Neuronal stem cell (in vitro differentiated cells): ENCODE data around the gene DHRS1.

ENCODE experiments used
- DNase-seq: peaks from one replicate; pipeline ENCODE4 v3.0.0-alpha.2; 2013; ENCODE audit warnings: low spot score
- H2AFZ ChIP-seq: one replicate; pipeline ENCODE4 v1.6.1; 2013; ENCODE audit warnings: mild to moderate bottlenecking, low read length, inconsistent platforms
- H2AK5ac ChIP-seq: 2 replicates; pipeline ENCODE4 v1.6.1; 2013; ENCODE audit warnings: low read depth, mild to moderate bottlenecking, inconsistent platforms, low read length, moderate library complexity, mixed read lengths
- H2BK120ac ChIP-seq: 2 replicates; pipeline ENCODE4 v1.6.1; 2013; ENCODE audit warnings: low read depth, mild to moderate bottlenecking, inconsistent platforms, low read length, moderate library complexity, mixed read lengths
- H2BK12ac ChIP-seq: one replicate; pipeline ENCODE4 v1.6.1; 2013; ENCODE audit warnings: low read length, inconsistent platforms
- H2BK15ac ChIP-seq: 2 replicates; pipeline ENCODE4 v1.6.1; 2013; ENCODE audit warnings: mild to moderate bottlenecking, low read length, inconsistent platforms, mixed read lengths
- H2BK5ac ChIP-seq: one replicate; pipeline ENCODE4 v1.6.1; 2013; ENCODE audit warnings: inconsistent platforms, mild to moderate bottlenecking, low read length, moderate library complexity
- H3K14ac ChIP-seq: one replicate; pipeline ENCODE4 v1.6.1; 2013; ENCODE audit warnings: low read length, inconsistent platforms
- H3K18ac ChIP-seq: 2 replicates; pipeline ENCODE4 v1.6.1; 2013; ENCODE audit warnings: low read length, inconsistent platforms
- H3K23ac ChIP-seq: 2 replicates; pipeline ENCODE4 v1.6.1; 2013; ENCODE audit warnings: low read depth, mild to moderate bottlenecking, mixed read lengths, low read length, inconsistent platforms; ENCODE audit not compliant: poor library complexity
- H3K27ac ChIP-seq: replicated peaks from 3 replicates; pipeline ENCODE4 v1.5.1; 2013; ENCODE audit warnings: low read length, inconsistent platforms
- H3K27me3 ChIP-seq, 3 experiments: 2 replicates each; pipeline ENCODE4 v1.6.1; 2013; ENCODE audit warnings: low read length in 3 of 3, mild to moderate bottlenecking in 2 of 3, inconsistent platforms in 1 of 3, low read depth in 1 of 3, mixed read lengths in 1 of 3, moderate library complexity in 1 of 3; ENCODE audit not compliant: control insufficient read depth in 3 of 3, insufficient read depth in 3 of 3
- H3K36me3 ChIP-seq, 2 donors: replicated peaks in 1 of 2; 2 replicates each; pipeline ENCODE4 v1.6.1; 2013; ENCODE audit warnings: low read length in 2 of 2; ENCODE audit not compliant: control insufficient read depth in 2 of 2, insufficient read depth in 2 of 2
- H3K4ac ChIP-seq: 2 replicates; pipeline ENCODE4 v1.6.1; 2013; ENCODE audit warnings: inconsistent platforms, mild to moderate bottlenecking, low read length, moderate library complexity
- H3K4me1 ChIP-seq, 2 donors: 1 replicate in 1 of 2; 2 replicates in 1 of 2; pipeline ENCODE4 v1.6.1; 2013; ENCODE audit warnings: low read length in 2 of 2, low read depth in 1 of 2; ENCODE audit not compliant: control insufficient read depth in 2 of 2, insufficient read depth in 1 of 2
- H3K4me2 ChIP-seq: one replicate; pipeline ENCODE4 v1.6.1; 2013; ENCODE audit warnings: mild to moderate bottlenecking, low read length, inconsistent platforms; ENCODE audit not compliant: insufficient read depth, poor library complexity, severe bottlenecking
- H3K4me3 ChIP-seq, 2 donors: 2 replicates each; pipeline ENCODE4 v1.5.1; 2013; ENCODE audit warnings: low read length in 2 of 2, mild to moderate bottlenecking in 2 of 2, inconsistent platforms in 1 of 2, moderate library complexity in 1 of 2
- H3K79me1 ChIP-seq: one replicate; pipeline ENCODE4 v1.6.1; 2013; ENCODE audit warnings: low read depth, mild to moderate bottlenecking, inconsistent platforms, low read length, moderate library complexity
- H3K9ac ChIP-seq: one replicate; pipeline ENCODE4 v1.6.1; 2013; ENCODE audit warnings: mild to moderate bottlenecking, low read depth, low read length, inconsistent platforms; ENCODE audit not compliant: poor library complexity
- H3K9me3 ChIP-seq, 2 donors: replicated peaks in 1 of 2; 2 replicates each; pipeline versions ENCODE3 to v1.6.1; 2013; ENCODE audit warnings: low read length in 2 of 2, mild to moderate bottlenecking in 2 of 2, inconsistent platforms in 1 of 2, low read depth in 1 of 2, mixed read lengths in 1 of 2, moderate library complexity in 1 of 2; ENCODE audit not compliant: control insufficient read depth in 2 of 2, insufficient read depth in 1 of 2
- H4K8ac ChIP-seq: one replicate; pipeline ENCODE4 v1.6.1; 2013; ENCODE audit warnings: low read depth, mild to moderate bottlenecking, inconsistent platforms, low read length, moderate library complexity
- H4K91ac ChIP-seq: one replicate; pipeline ENCODE4 v1.6.1; 2013; ENCODE audit warnings: low read length, low read depth, mild to moderate bottlenecking, inconsistent platforms; ENCODE audit not compliant: poor library complexity
- WGBS, 2 donors: extraction: QIAGEN DNeasy Blood & Tissue Kit; methylation state at CpG; one replicate each; pipeline ENCODE4 v1.1.7; 2013; ENCODE audit warnings: missing lambda C conversion rate in 2 of 2, mixed read lengths in 1 of 2; ENCODE audit not compliant: insufficient read length in 2 of 2, insufficient replicate concordance in 1 of 2; ENCODE audit errors: extremely low coverage in 2 of 2; 5-methylcytosine and 5-hydroxymethylcytosine counted together

DHRS1 gene

GRCh38 chr14:24343795-24344660 lies 44.4 kb upstream of the DHRS1 start:
- Histone ChIP-seq H3K23ac (no peak overlapping the region), H3K79me1 (no peaks in the 10 kb centered on the region), H2BK120ac (no peak overlapping the region), H4K8ac (no peak overlapping the region), H2BK5ac (no peak overlapping the region), H2BK15ac (no peak overlapping the region), H2AK5ac (no peak overlapping the region), H3K9ac (no peak overlapping the region), H3K18ac (no peak overlapping the region), H3K4me3 (no peak overlapping the region), H3K14ac (no peak overlapping the region), H3K27ac (no peak overlapping the region), H3K36me3 (no peaks in the 10 kb centered on the region), H2AFZ (no peak overlapping the region), H3K4ac (no peak overlapping the region), H2BK12ac (no peak overlapping the region), H3K27me3 (peaks cover 15 to 77% (median 27%) of the 10 kb centered on the region in 3 experiments), H3K4me1 (peaks cover 4 to 6% of the 10 kb centered on the region in 2 donors), H3K4me2 (no peak overlapping the region), H4K91ac (no peak overlapping the region), H3K9me3 (no peaks in the 10 kb centered on the region)
- DNase-seq, result no peak
- no CpG with 5 or more reads among the region's 7 CpGs for whole genome bisulfite sequencing, 2 donors

GRCh38 chr14:24342889-24343288 lies 43.3 kb upstream of the DHRS1 start:
- H3K4me1 ChIP-seq, result peaks cover 4 to 8% of the 10 kb centered on the region in 2 donors
- H4K91ac ChIP-seq, result no peak overlapping the region
- no peak overlapping the region for H3K18ac ChIP-seq
- no peak overlapping the region for H3K9ac ChIP-seq
- H3K4ac ChIP-seq, result no peak overlapping the region
- H3K9me3 ChIP-seq, result no peaks in the 10 kb centered on the region
- H2AK5ac ChIP-seq, result no peak overlapping the region
- H2BK5ac ChIP-seq, result no peak overlapping the region
- no peaks in the 10 kb centered on the region for H3K79me1 ChIP-seq
- no peak overlapping the region for H3K4me2 ChIP-seq
- no CpG with 5 or more reads among the region's 4 CpGs for WGBS, 2 donors
- H2BK15ac ChIP-seq, result no peak overlapping the region
- H2AFZ ChIP-seq, result no peak overlapping the region
- H3K27me3 ChIP-seq, result peaks cover 19 to 82% (median 38%) of the 10 kb centered on the region in 3 experiments
- DNase-seq, result no peak
- no peak overlapping the region for H3K14ac ChIP-seq
- H3K4me3 ChIP-seq, result no peak overlapping the region
- no peak overlapping the region for H3K23ac ChIP-seq
- no peak overlapping the region for H2BK120ac ChIP-seq
- H4K8ac ChIP-seq, result no peak overlapping the region
- H3K36me3 ChIP-seq, result no peaks in the 10 kb centered on the region
- no peak overlapping the region for H3K27ac ChIP-seq
- no peak overlapping the region for H2BK12ac ChIP-seq

- H3K23ac ChIP-seq, result no peak overlapping the region
- H2AK5ac ChIP-seq, result no peak overlapping the region
- H3K9ac ChIP-seq, result no peak overlapping the region
- H3K4me2 ChIP-seq, result no peak overlapping the region
- H2BK5ac ChIP-seq, result no peak overlapping the region
- H2BK120ac ChIP-seq, result no peak overlapping the region
- no peak overlapping the region for H4K91ac ChIP-seq
- peaks cover 21 to 89% (median 61%) of the 10 kb centered on the region in 3 experiments for H3K27me3 ChIP-seq
- H3K36me3 ChIP-seq, result no peaks in the 10 kb centered on the region
- H3K4me3 ChIP-seq, result no peak overlapping the region
- H3K4me1 ChIP-seq, result peaks cover 4 to 8% of the 10 kb centered on the region in 2 donors
- H2BK15ac ChIP-seq, result no peak overlapping the region
- H2BK12ac ChIP-seq, result no peak overlapping the region
- no peak overlapping the region for H2AFZ ChIP-seq
- no peak overlapping the region for H3K18ac ChIP-seq
- no peak for DNase-seq
- no CpG with 5 or more reads among the region's 1 CpG for WGBS, 2 donors
- H4K8ac ChIP-seq, result no peak overlapping the region
- H3K79me1 ChIP-seq, result no peaks in the 10 kb centered on the region
- H3K9me3 ChIP-seq, result no peaks in the 10 kb centered on the region
- H3K4ac ChIP-seq, result no peak overlapping the region
- H3K27ac ChIP-seq, result no peak overlapping the region
- no peak overlapping the region for H3K14ac ChIP-seq
Observed at GRCh38 chr14:24340606-24341005, 41.0 kb upstream of the DHRS1 start.

GRCh38 chr14:24339284-24340151 lies 39.9 kb upstream of the DHRS1 start, which contains the start of gene RIPK3:
RIPK3 (minus strand) TSS chr14:24339991; CDS start chr14:24339826, 165 bp downstream.
- peak within 1 kb of the TSS in 1 of 2 donors; percentile 69 for H3K4me3 ChIP-seq
- peak within 1 kb of the TSS; percentile 66 for H3K4me2 ChIP-seq
- H4K91ac ChIP-seq, result no peak within 1 kb of the TSS
- H3K4me1 ChIP-seq, result peaks cover 4 to 10% of the 10 kb centered on the region in 2 donors
- WGBS, 2 donors, result no CpG with 5 or more reads among the region's 51 CpGs
- H2BK5ac ChIP-seq, result no peak within 1 kb of the TSS
- H2BK120ac ChIP-seq, result no peak within 1 kb of the TSS
- H2BK15ac ChIP-seq, result no peak within 1 kb of the TSS
- no peaks in the 10 kb centered on the region for H3K9me3 ChIP-seq
- H3K79me1 ChIP-seq, result no peaks in the 10 kb centered on the region
- H3K36me3 ChIP-seq, result no peaks in the 10 kb centered on the region
- peak within 1 kb of the TSS; percentile 77 for H2AFZ ChIP-seq
- H3K23ac ChIP-seq, result peak within 1 kb of the TSS; percentile 36
- no peak within 1 kb of the TSS for H2BK12ac ChIP-seq
- peak within 1 kb of the TSS; percentile 74 for H3K18ac ChIP-seq
- DNase-seq, result no peak
- H4K8ac ChIP-seq, result no peak within 1 kb of the TSS
- no peak within 1 kb of the TSS for H3K27ac ChIP-seq
- no peak within 1 kb of the TSS for H3K4ac ChIP-seq
- peaks cover 28 to 91% (median 72%) of the 10 kb centered on the region in 3 experiments for H3K27me3 ChIP-seq
- H3K9ac ChIP-seq, result peak within 1 kb of the TSS; percentile 72
- H2AK5ac ChIP-seq, result no peak within 1 kb of the TSS
- H3K14ac ChIP-seq, result peak within 1 kb of the TSS; percentile 42
